Measurements from ENCODE around the gene ZNF385A. TPM values are rescaled to one million over a fixed set of nuclear protein-coding genes. Genes with fewer than 3 reads are reported as not detected.
A peak's percentile ranks its signal among the peaks of the same experiment; 100 is the strongest.

ZNF385A gene
- total RNA-seq, 1 experiment from 2014 or later: 0.10 TPM

- no peak for DNase-seq (ENCODE audit: low spot score)
These were observed 30.8 kb upstream of the ZNF385A start for GRCh38 chr12:54415221-54415929.

- DNase-seq (ENCODE audit: low spot score): no peak
These were observed 29.0 kb upstream of the ZNF385A start for GRCh38 chr12:54413284-54414190.

- DNase-seq (ENCODE audit: low spot score): no peak
These were observed 28.3 kb upstream of the ZNF385A start for GRCh38 chr12:54412786-54413185.

GRCh38 chr12:54412348-54412747, 27.8 kb upstream of the ZNF385A start:
- DNase-seq (ENCODE audit: low spot score): no peak

GRCh38 chr12:54411391-54412241, 27.1 kb upstream of the ZNF385A start:
- DNase-seq (ENCODE audit: low spot score): no peak

GRCh38 chr12:54409267-54409666, 24.7 kb upstream of the ZNF385A start:
- DNase-seq (ENCODE audit: low spot score): no peak

GRCh38 chr12:54407183-54407905, 22.8 kb upstream of the ZNF385A start:
- no peak for DNase-seq (ENCODE audit: low spot score)

GRCh38 chr12:54405573-54405972, 21.0 kb upstream of the ZNF385A start:
- no peak for DNase-seq (ENCODE audit: low spot score)

- DNase-seq (ENCODE audit: low spot score): no peak
These were observed 20.6 kb upstream of the ZNF385A start for GRCh38 chr12:54405106-54405505.

GRCh38 chr12:54404061-54405004, 19.8 kb upstream of the ZNF385A start:
- peak; percentile 58 for DNase-seq (ENCODE audit: low spot score)

GRCh38 chr12:54401119-54401518, 16.6 kb upstream of the ZNF385A start:
- no peak for DNase-seq (ENCODE audit: low spot score)

- peak; percentile 86 for DNase-seq (ENCODE audit: low spot score)
These were observed 14.7 kb upstream of the ZNF385A start for GRCh38 chr12:54398995-54399793.

- no peak for DNase-seq (ENCODE audit: low spot score)
These were observed 13.7 kb upstream of the ZNF385A start for GRCh38 chr12:54398218-54398617.

- no peak for DNase-seq (ENCODE audit: low spot score)
These were observed 12.6 kb upstream of the ZNF385A start for GRCh38 chr12:54397157-54397556.

GRCh38 chr12:54395545-54395944, 11.0 kb upstream of the ZNF385A start:
- DNase-seq (ENCODE audit: low spot score): no peak

GRCh38 chr12:54394986-54395385, 10.5 kb upstream of the ZNF385A start:
- no peak for DNase-seq (ENCODE audit: low spot score)

GRCh38 chr12:54394281-54394719, 9.8 kb upstream of the ZNF385A start:
- DNase-seq (ENCODE audit: low spot score): peak; percentile 65

GRCh38 chr12:54393743-54394142, 9.2 kb upstream of the ZNF385A start:
- no peak for DNase-seq (ENCODE audit: low spot score)

- no peak for DNase-seq (ENCODE audit: low spot score)
These were observed 8.7 kb upstream of the ZNF385A start for GRCh38 chr12:54393207-54393609.
